ENCODE results near the gene FABP6. TPM values are rescaled to one million over a fixed set of nuclear protein-coding genes. Genes with fewer than 3 reads are reported as not detected.

Gene FABP6
- polyA plus RNA-seq, 6 donors from 2014 or later: not detected

GRCh38 chr5:160197341-160198144, 31.8 kb upstream of the FABP6 start:
- H3K4me1 Mint-ChIP-seq: peaks cover 12 to 17% (median 12%) of the 10 kb centered on the region in 3 donors
- peak overlapping the region in 2 of 6 donors; percentile 74 to 85 for H3K27ac Mint-ChIP-seq
- no peaks in the 10 kb centered on the region for H3K36me3 Mint-ChIP-seq
- peaks cover 0 to 2% (median 0%) of the 10 kb centered on the region in 7 donors for H3K9me3 Mint-ChIP-seq
- peak overlapping the region in 2 of 8 donors; percentile 36 to 57 for H3K4me3 Mint-ChIP-seq
- ATAC-seq (ENCODE audit: low read depth in 2 of 2) (no peak), DNase-seq (no peak)
- peaks cover 29 to 31% (median 29%) of the 10 kb centered on the region in 3 donors for H3K27me3 Mint-ChIP-seq

- H3K9me3 Mint-ChIP-seq: peaks cover 0 to under 1% (median 0%) of the 10 kb centered on the region in 7 donors
- peaks cover 28 to 31% (median 29%) of the 10 kb centered on the region in 3 donors for H3K27me3 Mint-ChIP-seq
- peak overlapping the region in 2 of 6 donors; percentile 26 to 88 for H3K27ac Mint-ChIP-seq
- DNase-seq (no peak), ATAC-seq (ENCODE audit: low read depth in 2 of 2) (no peak)
- H3K4me3 Mint-ChIP-seq: peak overlapping the region in 3 of 8 donors; percentile 18 to 55 (median 40)
- H3K36me3 Mint-ChIP-seq: no peaks in the 10 kb centered on the region
- H3K4me1 Mint-ChIP-seq: peaks cover 12 to 17% (median 12%) of the 10 kb centered on the region in 3 donors
Observed at GRCh38 chr5:160198146-160198545, 31.2 kb upstream of the FABP6 start.

GRCh38 chr5:160198841-160199409, 30.4 kb upstream of the FABP6 start:
- peak overlapping the region in 4 of 8 donors; percentile 53 to 83 (median 65) for H3K4me3 Mint-ChIP-seq
- ATAC-seq (ENCODE audit: low read depth in 2 of 2) (no peak), DNase-seq (no peak)
- H3K27ac Mint-ChIP-seq: peak overlapping the region in 2 of 6 donors; percentile 14 to 26
- H3K27me3 Mint-ChIP-seq: peaks cover 28 to 31% (median 29%) of the 10 kb centered on the region in 3 donors
- no peaks in the 10 kb centered on the region for H3K36me3 Mint-ChIP-seq
- H3K4me1 Mint-ChIP-seq: peaks cover 12 to 17% (median 12%) of the 10 kb centered on the region in 3 donors
- H3K9me3 Mint-ChIP-seq: no peaks in the 10 kb centered on the region

GRCh38 chr5:160199410-160199911, 29.8 kb upstream of the FABP6 start:
- peak overlapping the region; percentile 47 to 88 (median 80) for H3K4me3 Mint-ChIP-seq
- peaks cover 12 to 17% (median 12%) of the 10 kb centered on the region in 3 donors for H3K4me1 Mint-ChIP-seq
- H3K36me3 Mint-ChIP-seq: no peaks in the 10 kb centered on the region
- DNase-seq (peak; percentile 68), ATAC-seq (ENCODE audit: low read depth in 2 of 2) (peak; percentile 97 to 98)
- peaks cover 28 to 31% (median 29%) of the 10 kb centered on the region in 3 donors for H3K27me3 Mint-ChIP-seq
- peak overlapping the region in 2 of 6 donors; percentile 8 to 29 for H3K27ac Mint-ChIP-seq
- H3K9me3 Mint-ChIP-seq: no peaks in the 10 kb centered on the region

GRCh38 chr5:160207061-160207460, 22.2 kb upstream of the FABP6 start:
- H3K27me3 Mint-ChIP-seq: peaks cover 0 to 4% (median 2%) of the 10 kb centered on the region in 3 donors
- H3K27ac Mint-ChIP-seq: no peak overlapping the region
- no peak for ATAC-seq (ENCODE audit: low read depth in 2 of 2)
- no peak for DNase-seq
- H3K36me3 Mint-ChIP-seq: no peaks in the 10 kb centered on the region
- H3K4me3 Mint-ChIP-seq: no peak overlapping the region
- no peaks in the 10 kb centered on the region for H3K9me3 Mint-ChIP-seq
- no peaks in the 10 kb centered on the region for H3K4me1 Mint-ChIP-seq

GRCh38 chr5:160209917-160210316, 19.4 kb upstream of the FABP6 start:
- peak overlapping the region in 1 of 6 donors; percentile 44 for H3K27ac Mint-ChIP-seq

GRCh38 chr5:160210606-160211005, 18.7 kb upstream of the FABP6 start:
- H3K9me3 Mint-ChIP-seq: no peaks in the 10 kb centered on the region
- no peaks in the 10 kb centered on the region for H3K4me1 Mint-ChIP-seq
- no peak for DNase-seq
- H3K36me3 Mint-ChIP-seq: no peaks in the 10 kb centered on the region
- peaks cover 0 to 2% (median 2%) of the 10 kb centered on the region in 3 donors for H3K27me3 Mint-ChIP-seq
- no peak overlapping the region for H3K27ac Mint-ChIP-seq
- no peak for ATAC-seq (ENCODE audit: low read depth in 2 of 2)
- no peak overlapping the region for H3K4me3 Mint-ChIP-seq

More at GRCh38 chr5:160209917-160210316, 19.4 kb upstream of the FABP6 start:
- no peaks in the 10 kb centered on the region for H3K4me1 Mint-ChIP-seq
- no peak for ATAC-seq (ENCODE audit: low read depth in 2 of 2)
- DNase-seq: no peak
- no peaks in the 10 kb centered on the region for H3K36me3 Mint-ChIP-seq
- no peaks in the 10 kb centered on the region for H3K9me3 Mint-ChIP-seq
- no peak overlapping the region for H3K4me3 Mint-ChIP-seq
- no peaks in the 10 kb centered on the region for H3K27me3 Mint-ChIP-seq

- no peaks in the 10 kb centered on the region for H3K9me3 Mint-ChIP-seq
- H3K27me3 Mint-ChIP-seq: peaks cover 0 to 5% (median 5%) of the 10 kb centered on the region in 3 donors
- DNase-seq: no peak
- H3K4me1 Mint-ChIP-seq: no peaks in the 10 kb centered on the region
- no peaks in the 10 kb centered on the region for H3K36me3 Mint-ChIP-seq
- ATAC-seq (ENCODE audit: low read depth in 2 of 2): no peak
- H3K4me3 Mint-ChIP-seq: no peak overlapping the region
- peak overlapping the region in 1 of 6 donors; percentile 47 for H3K27ac Mint-ChIP-seq
Observed at GRCh38 chr5:160211352-160211751, 18.0 kb upstream of the FABP6 start.

- Mint-ChIP-seq H3K9me3 (no peaks in the 10 kb centered on the region), H3K4me1 (no peaks in the 10 kb centered on the region)
Observed at GRCh38 chr5:160213537-160213936, 15.8 kb upstream of the FABP6 start.

GRCh38 chr5:160219356-160219755, 9.9 kb upstream of the FABP6 start:
- ATAC-seq (ENCODE audit: low read depth in 2 of 2) (no peak), DNase-seq (no peak)
- H3K27me3 Mint-ChIP-seq: peaks cover 5 to 6% (median 5%) of the 10 kb centered on the region in 3 donors
- no peaks in the 10 kb centered on the region for H3K36me3 Mint-ChIP-seq
- H3K9me3 Mint-ChIP-seq: no peaks in the 10 kb centered on the region
- peak overlapping the region in 1 of 8 donors; percentile 17 for H3K4me3 Mint-ChIP-seq
- H3K4me1 Mint-ChIP-seq: peaks cover 3 to 4% (median 4%) of the 10 kb centered on the region in 3 donors
- H3K27ac Mint-ChIP-seq: no peak overlapping the region

More at GRCh38 chr5:160213537-160213936, 15.8 kb upstream of the FABP6 start:
- Mint-ChIP-seq H3K27ac (peak overlapping the region in 1 of 6 donors; percentile 56), H3K36me3 (no peaks in the 10 kb centered on the region), H3K4me3 (no peak overlapping the region), H3K27me3 (peaks cover 0 to 5% (median 5%) of the 10 kb centered on the region in 3 donors)
- ATAC-seq (ENCODE audit: low read depth in 2 of 2) (no peak), DNase-seq (no peak)

GRCh38 chr5:160221082-160221481, 8.2 kb upstream of the FABP6 start:
- ATAC-seq (ENCODE audit: low read depth in 2 of 2) (no peak), DNase-seq (no peak)
- Mint-ChIP-seq H3K36me3 (no peaks in the 10 kb centered on the region), H3K4me1 (peaks cover 3 to 4% (median 4%) of the 10 kb centered on the region in 3 donors), H3K4me3 (peak overlapping the region in 1 of 8 donors; percentile 67), H3K9me3 (no peaks in the 10 kb centered on the region), H3K27ac (no peak overlapping the region), H3K27me3 (peaks cover 0 to 6% (median 0%) of the 10 kb centered on the region in 3 donors)

GRCh38 chr5:160227012-160227411, 2.3 kb upstream of the FABP6 start:
- H3K9me3 Mint-ChIP-seq: no peaks in the 10 kb centered on the region
- no peak for DNase-seq
- H3K4me3 Mint-ChIP-seq: no peak overlapping the region

GRCh38 chr5:160230686-160231527, 1.6 kb downstream of the FABP6 start:
- no peaks in the 10 kb centered on the region for H3K27me3 Mint-ChIP-seq
- H3K4me1 Mint-ChIP-seq: peaks cover 0 to 7% (median 0%) of the 10 kb centered on the region in 3 donors
- no peaks in the 10 kb centered on the region for H3K36me3 Mint-ChIP-seq
- no peaks in the 10 kb centered on the region for H3K9me3 Mint-ChIP-seq
- DNase-seq (no peak), ATAC-seq (ENCODE audit: low read depth in 2 of 2) (peak; percentile 20 to 30)
- H3K27ac Mint-ChIP-seq: peak overlapping the region in 1 of 6 donors; percentile 84
- H3K4me3 Mint-ChIP-seq: no peak overlapping the region

More at GRCh38 chr5:160227012-160227411, 2.3 kb upstream of the FABP6 start:
- no peaks in the 10 kb centered on the region for H3K36me3 Mint-ChIP-seq
- peak overlapping the region in 1 of 6 donors; percentile 42 for H3K27ac Mint-ChIP-seq
- H3K27me3 Mint-ChIP-seq: no peaks in the 10 kb centered on the region
- peaks cover 0 to 7% (median 4%) of the 10 kb centered on the region in 3 donors for H3K4me1 Mint-ChIP-seq
- no peak for ATAC-seq (ENCODE audit: low read depth in 2 of 2)

Measured in naive B cell (primary cell).